ENCODE results near the gene GALT. TPM values are rescaled to one million over a fixed set of nuclear protein-coding genes. Genes with fewer than 3 reads are reported as not detected.

GALT gene
- total and polyA plus RNA-seq, 2 of the 13 experiments (the other 11 are each of a cell fraction or from before 2014, with no cell fraction given) = 40.4 to 46.3 TPM

DNA sequence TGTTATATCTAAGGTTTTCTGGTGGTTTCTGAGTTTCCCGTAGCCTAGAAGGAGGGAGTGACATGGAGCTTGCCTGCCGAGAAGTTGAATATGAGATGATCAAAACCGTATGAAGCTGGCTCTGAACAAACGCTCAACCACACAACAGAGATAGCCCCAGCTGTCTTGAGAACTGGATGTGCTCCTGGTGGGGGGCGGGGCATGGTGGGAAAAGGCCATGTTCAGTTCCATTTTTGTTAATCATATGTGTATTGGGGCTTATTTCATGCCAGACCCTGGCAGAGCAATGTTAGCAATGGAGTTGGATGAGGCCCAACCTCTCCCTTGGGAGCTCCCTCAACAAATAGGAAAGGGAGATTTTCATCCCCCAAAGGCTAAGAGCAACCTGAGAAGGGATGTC lies 39.8 kb downstream of the GALT start:
- H3K36me3 ChIP-seq (replicated peaks in 1 of 2; ENCODE audit: control insufficient read depth in 1 of 2, insufficient read depth in 2 of 2, low read length in 2 of 2) = no peaks in the 10 kb centered on the region
- no peak overlapping the region for H2AFZ ChIP-seq (ENCODE audit: low read length)
- intact Hi-C loops (cut with micrococcal nuclease; ENCODE audit: unreplicated experiment) = no loop called here
- no peaks in the 10 kb centered on the region for H3K79me2 ChIP-seq (ENCODE audit: insufficient read depth, low read length)
- H3K4me2 ChIP-seq (ENCODE audit: low read depth, low read length) = no peak overlapping the region
- no peaks in the 10 kb centered on the region for H4K20me1 ChIP-seq (ENCODE audit: insufficient read depth, low read length)
- H3K4me3 ChIP-seq (replicated peaks in 1 of 3; ENCODE audit: insufficient read depth in 1 of 3, low read depth in 2 of 3, low read length in 3 of 3) = no peak overlapping the region
- H3K27me3 ChIP-seq (ENCODE audit: control insufficient read depth in 1 of 2, insufficient read depth in 2 of 2, low read length in 2 of 2) = no peaks in the 10 kb centered on the region
- ChIA-PET CTCF (ENCODE audit: low intra/inter-chr PET ratio, low total read pairs) (interaction anchor here (0.7 kb wide), 1 partner anchor 22 kb away, joined by 3 read pairs; no protein-coding TSS in a partner anchor), POLR2A (no interaction called here)
- H3K9ac ChIP-seq (ENCODE audit: insufficient read depth, low read depth, low read length) = no peak overlapping the region
- DNase-seq (ENCODE audit: low spot score) (no peak), FAIRE-seq (no peak), ATAC-seq (no peak)
- in situ Hi-C loops (cut with HindIII; ENCODE audit: extremely low pct_ligation_motif_present, low pct_unique_long_range_greater_than_20kb) = no loop called here
- H3K9me3 ChIP-seq (ENCODE audit: low read length) = no peaks in the 10 kb centered on the region
- H3K27ac ChIP-seq (ENCODE audit: extremely low read length, insufficient read depth, low read length) = no peak overlapping the region
- WGBS (ENCODE audit: low lambda C conversion rate) = 81% methylated on average over 5 of the region's 5 CpGs
- BruUV-seq (replicated peaks) = no TSS peak
- H3K4me1 ChIP-seq (ENCODE audit: insufficient read depth, low read length) = peaks cover 56% of the 10 kb centered on the region
- TF ChIP-seq ZBTB42 (CRISPR knock-in tag; IDR thresholded peaks at IDR 0.05) = no peak
- no peak for TF ChIP-seq MLLT10 (CRISPR knock-in tag; IDR thresholded peaks at IDR 0.05)
- TF ChIP-seq, protein P1, sequence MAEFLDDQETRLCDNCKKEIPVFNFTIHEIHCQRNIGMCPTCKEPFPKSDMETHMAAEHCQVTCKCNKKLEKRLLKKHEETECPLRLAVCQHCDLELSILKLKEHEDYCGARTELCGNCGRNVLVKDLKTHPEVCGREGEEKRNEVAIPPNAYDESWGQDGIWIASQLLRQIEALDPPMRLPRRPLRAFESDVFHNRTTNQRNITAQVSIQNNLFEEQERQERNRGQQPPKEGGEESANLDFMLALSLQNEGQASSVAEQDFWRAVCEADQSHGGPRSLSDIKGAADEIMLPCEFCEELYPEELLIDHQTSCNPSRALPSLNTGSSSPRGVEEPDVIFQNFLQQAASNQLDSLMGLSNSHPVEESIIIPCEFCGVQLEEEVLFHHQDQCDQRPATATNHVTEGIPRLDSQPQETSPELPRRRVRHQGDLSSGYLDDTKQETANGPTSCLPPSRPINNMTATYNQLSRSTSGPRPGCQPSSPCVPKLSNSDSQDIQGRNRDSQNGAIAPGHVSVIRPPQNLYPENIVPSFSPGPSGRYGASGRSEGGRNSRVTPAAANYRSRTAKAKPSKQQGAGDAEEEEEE (CRISPR knock-in tag; IDR thresholded peaks at IDR 0.05; ENCODE audit: borderline replicate concordance) = no peak
- TF ChIP-seq, protein P2, sequence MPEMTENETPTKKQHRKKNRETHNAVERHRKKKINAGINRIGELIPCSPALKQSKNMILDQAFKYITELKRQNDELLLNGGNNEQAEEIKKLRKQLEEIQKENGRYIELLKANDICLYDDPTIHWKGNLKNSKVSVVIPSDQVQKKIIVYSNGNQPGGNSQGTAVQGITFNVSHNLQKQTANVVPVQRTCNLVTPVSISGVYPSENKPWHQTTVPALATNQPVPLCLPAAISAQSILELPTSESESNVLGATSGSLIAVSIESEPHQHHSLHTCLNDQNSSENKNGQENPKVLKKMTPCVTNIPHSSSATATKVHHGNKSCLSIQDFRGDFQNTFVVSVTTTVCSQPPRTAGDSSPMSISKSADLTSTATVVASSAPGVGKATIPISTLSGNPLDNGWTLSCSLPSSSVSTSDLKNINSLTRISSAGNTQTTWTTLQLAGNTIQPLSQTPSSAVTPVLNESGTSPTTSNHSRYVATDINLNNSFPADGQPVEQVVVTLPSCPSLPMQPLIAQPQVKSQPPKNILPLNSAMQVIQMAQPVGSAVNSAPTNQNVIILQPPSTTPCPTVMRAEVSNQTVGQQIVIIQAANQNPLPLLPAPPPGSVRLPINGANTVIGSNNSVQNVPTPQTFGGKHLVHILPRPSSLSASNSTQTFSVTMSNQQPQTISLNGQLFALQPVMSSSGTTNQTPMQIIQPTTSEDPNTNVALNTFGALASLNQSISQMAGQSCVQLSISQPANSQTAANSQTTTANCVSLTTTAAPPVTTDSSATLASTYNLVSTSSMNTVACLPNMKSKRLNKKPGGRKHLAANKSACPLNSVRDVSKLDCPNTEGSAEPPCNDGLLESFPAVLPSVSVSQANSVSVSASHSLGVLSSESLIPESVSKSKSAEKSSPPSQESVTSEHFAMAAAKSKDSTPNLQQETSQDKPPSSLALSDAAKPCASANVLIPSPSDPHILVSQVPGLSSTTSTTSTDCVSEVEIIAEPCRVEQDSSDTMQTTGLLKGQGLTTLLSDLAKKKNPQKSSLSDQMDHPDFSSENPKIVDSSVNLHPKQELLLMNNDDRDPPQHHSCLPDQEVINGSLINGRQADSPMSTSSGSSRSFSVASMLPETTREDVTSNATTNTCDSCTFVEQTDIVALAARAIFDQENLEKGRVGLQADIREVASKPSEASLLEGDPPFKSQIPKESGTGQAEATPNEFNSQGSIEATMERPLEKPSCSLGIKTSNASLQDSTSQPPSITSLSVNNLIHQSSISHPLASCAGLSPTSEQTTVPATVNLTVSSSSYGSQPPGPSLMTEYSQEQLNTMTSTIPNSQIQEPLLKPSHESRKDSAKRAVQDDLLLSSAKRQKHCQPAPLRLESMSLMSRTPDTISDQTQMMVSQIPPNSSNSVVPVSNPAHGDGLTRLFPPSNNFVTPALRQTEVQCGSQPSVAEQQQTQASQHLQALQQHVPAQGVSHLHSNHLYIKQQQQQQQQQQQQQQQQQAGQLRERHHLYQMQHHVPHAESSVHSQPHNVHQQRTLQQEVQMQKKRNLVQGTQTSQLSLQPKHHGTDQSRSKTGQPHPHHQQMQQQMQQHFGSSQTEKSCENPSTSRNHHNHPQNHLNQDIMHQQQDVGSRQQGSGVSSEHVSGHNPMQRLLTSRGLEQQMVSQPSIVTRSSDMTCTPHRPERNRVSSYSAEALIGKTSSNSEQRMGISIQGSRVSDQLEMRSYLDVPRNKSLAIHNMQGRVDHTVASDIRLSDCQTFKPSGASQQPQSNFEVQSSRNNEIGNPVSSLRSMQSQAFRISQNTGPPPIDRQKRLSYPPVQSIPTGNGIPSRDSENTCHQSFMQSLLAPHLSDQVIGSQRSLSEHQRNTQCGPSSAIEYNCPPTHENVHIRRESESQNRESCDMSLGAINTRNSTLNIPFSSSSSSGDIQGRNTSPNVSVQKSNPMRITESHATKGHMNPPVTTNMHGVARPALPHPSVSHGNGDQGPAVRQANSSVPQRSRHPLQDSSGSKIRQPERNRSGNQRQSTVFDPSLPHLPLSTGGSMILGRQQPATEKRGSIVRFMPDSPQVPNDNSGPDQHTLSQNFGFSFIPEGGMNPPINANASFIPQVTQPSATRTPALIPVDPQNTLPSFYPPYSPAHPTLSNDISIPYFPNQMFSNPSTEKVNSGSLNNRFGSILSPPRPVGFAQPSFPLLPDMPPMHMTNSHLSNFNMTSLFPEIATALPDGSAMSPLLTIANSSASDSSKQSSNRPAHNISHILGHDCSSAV (CRISPR knock-in tag; IDR thresholded peaks at IDR 0.05; ENCODE audit: borderline replicate concordance) = no peak
- no peak for TF ChIP-seq KDM4B (CRISPR knock-in tag; IDR thresholded peaks at IDR 0.05)
- no peak for TF ChIP-seq GTF2F1 (IDR thresholded peaks at IDR 0.05; ENCODE audit: low read length)
- TF ChIP-seq, protein P3, sequence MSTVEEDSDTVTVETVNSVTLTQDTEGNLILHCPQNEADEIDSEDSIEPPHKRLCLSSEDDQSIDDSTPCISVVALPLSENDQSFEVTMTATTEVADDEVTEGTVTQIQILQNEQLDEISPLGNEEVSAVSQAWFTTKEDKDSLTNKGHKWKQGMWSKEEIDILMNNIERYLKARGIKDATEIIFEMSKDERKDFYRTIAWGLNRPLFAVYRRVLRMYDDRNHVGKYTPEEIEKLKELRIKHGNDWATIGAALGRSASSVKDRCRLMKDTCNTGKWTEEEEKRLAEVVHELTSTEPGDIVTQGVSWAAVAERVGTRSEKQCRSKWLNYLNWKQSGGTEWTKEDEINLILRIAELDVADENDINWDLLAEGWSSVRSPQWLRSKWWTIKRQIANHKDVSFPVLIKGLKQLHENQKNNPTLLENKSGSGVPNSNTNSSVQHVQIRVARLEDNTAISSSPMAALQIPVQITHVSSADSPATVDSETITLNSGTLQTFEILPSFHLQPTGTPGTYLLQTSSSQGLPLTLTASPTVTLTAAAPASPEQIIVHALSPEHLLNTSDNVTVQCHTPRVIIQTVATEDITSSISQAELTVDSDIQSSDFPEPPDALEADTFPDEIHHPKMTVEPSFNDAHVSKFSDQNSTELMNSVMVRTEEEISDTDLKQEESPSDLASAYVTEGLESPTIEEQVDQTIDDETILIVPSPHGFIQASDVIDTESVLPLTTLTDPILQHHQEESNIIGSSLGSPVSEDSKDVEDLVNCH (CRISPR knock-in tag; IDR thresholded peaks at IDR 0.05) = no peak
- TF ChIP-seq, protein P4, sequence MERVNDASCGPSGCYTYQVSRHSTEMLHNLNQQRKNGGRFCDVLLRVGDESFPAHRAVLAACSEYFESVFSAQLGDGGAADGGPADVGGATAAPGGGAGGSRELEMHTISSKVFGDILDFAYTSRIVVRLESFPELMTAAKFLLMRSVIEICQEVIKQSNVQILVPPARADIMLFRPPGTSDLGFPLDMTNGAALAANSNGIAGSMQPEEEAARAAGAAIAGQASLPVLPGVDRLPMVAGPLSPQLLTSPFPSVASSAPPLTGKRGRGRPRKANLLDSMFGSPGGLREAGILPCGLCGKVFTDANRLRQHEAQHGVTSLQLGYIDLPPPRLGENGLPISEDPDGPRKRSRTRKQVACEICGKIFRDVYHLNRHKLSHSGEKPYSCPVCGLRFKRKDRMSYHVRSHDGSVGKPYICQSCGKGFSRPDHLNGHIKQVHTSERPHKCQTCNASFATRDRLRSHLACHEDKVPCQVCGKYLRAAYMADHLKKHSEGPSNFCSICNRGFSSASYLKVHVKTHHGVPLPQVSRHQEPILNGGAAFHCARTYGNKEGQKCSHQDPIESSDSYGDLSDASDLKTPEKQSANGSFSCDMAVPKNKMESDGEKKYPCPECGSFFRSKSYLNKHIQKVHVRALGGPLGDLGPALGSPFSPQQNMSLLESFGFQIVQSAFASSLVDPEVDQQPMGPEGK (CRISPR knock-in tag; IDR thresholded peaks at IDR 0.05) = no peak
- TF ChIP-seq EHMT2 (IDR thresholded peaks at IDR 0.05; ENCODE audit: borderline replicate concordance, low read depth, low read length) = no peak
- no peak for TF ChIP-seq ZNF792 (CRISPR knock-in tag; IDR thresholded peaks at IDR 0.05)
- no peak for TF ChIP-seq RXRB (CRISPR knock-in tag; IDR thresholded peaks at IDR 0.05; ENCODE audit: borderline replicate concordance)

All from HepG2 (cell line).